ENCODE results near the gene PLXNA4.

PLXNA4 gene

DNA sequence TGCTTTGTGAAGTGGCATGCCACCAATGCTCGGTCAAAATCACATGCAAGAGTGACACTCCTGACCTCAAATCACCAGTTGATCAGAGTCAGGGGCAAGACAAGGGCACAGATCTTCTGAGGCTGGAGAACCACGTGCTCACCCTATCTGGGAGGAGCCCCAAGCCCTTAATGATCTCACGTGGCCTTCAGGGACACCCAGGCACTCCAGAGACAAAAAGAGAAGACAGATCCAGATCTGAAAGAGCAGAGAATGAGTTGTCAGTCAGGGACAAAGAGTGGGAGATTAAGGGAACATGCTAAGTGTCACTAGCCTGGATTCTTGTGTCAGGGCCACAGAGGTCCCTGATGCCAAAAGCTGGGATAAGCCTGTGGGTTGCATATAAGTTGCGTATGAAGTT, 134.3 kb downstream of the PLXNA4 start:
- no peak for DNase-seq (ENCODE audit: low read depth, low spot score)

DNA sequence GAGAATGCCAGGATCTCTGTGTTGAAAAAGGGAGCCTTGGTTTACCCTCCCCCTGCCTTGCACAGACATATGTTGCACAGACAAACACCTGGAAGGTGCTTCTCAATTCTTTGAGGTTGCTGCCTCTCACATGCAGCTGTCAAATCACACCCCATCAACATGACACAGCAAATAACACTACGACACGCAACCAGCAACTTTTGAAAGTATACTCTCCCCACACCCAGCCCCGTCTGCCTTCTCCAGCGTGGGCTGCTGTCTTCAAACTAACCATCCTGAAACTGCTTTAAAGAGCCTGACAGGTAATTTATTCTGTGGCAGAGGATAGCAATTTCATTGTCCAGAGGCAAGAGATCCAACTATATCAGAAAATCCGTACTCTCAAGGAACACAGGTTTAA, 136.1 kb downstream of the PLXNA4 start:
- no peak for DNase-seq (ENCODE audit: low read depth, low spot score)

DNA sequence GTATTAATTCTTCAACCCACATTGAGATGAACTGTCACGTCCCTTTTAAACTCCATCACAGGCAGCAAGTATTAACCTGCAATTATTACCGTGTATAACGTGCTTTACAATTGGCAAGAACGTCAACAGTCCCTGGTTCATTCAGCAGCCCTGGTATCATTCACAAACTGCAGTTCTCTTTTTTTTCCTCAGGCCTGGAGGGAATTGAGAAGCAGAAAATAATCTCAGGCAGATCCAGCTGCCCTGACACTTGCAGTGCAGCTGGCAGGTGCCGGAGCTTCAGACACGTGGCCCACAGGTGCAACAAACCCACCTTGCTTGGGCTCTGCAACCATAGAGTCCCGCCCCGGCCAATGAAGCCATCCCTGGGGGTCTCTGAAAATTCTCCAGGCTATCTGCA, 137.3 kb downstream of the PLXNA4 start:
- DNase-seq (ENCODE audit: low read depth, low spot score): no peak

DNA sequence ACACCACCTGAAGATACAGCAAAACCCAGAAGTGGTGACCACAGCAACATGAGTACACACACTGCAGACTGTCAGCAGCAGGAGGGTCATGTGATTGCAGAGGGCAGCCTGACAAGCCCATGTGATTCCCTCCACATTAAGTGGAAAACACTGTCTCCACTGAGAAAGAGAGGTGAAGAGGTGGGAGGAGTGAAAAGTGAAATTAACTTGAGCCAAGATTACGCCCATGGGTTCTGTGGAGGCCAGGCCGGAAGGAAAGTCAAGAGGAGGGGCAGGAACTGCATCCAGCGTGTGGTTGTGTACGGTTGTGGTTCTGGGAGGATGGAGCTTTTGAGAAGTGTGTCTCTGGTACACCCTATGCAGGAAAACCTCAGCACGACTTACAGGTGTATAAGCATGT, 138.5 kb downstream of the PLXNA4 start:
- DNase-seq (ENCODE audit: low read depth, low spot score): no peak

DNA sequence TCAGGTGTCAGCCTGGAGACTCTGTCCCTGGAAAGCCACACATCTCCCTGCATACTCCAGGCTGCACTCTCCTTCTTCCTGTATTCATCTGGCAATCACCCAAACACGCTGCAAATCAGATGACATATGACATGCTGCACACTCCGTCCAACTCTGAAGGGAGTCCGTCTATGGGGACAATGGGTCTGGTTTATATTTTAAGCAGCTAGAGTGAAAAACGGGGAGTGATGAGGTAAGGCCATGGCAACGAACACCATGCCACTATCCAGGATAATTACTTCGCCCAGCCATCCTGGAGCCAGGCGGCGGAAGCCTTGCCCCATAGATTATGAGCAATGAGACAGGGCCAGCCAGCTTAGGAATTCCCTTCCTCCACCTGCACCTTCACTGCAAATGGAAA, 140.1 kb downstream of the PLXNA4 start:
- no peak for DNase-seq (ENCODE audit: low read depth, low spot score)

DNA sequence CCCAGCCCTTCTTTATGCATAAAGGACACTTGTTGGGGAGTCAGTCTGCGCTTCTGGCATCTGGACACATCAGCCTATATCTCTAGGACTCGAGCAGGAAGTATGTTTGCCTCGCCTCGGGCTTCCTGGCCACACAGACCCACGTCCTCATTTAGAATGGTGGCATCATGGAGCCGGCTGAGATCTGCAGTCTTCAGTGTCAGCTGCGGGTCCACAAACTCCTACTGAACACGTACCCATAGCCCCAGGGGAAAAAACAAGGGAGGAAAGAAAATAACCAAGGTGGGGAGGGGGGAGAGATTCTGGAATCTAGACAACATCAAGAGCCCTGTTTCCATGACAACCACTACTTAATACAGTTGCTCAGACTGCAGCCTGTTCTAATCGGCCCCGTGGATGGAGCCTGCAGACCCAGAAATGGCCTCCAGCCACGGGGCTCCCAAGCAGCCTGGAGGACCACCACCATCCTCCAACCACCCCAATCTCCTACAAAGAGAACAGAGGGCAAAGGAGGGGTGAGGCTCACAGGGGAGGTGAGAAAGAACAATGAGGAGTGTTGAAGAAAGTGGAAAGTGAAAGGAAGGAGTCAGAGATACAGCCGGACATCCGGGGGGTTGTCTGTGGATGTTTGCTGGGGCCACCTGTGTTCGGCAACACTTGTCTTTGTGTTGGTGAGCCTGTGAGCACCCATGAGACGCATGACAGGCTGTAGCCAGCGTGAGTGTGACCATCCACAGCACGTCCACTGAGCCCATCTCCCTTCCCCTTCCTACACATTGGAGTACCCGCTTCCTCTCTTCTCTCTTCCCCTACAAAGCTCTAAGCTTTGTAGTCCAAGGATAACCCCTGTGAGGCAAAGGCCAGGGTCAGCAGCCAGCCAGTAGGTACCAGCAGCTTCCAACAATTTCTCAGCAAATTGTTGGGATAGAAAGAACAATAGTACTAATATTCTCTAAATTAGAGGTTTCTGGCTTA, 141.0 kb downstream of the PLXNA4 start:
- no peak for DNase-seq (ENCODE audit: low read depth, low spot score)

DNA sequence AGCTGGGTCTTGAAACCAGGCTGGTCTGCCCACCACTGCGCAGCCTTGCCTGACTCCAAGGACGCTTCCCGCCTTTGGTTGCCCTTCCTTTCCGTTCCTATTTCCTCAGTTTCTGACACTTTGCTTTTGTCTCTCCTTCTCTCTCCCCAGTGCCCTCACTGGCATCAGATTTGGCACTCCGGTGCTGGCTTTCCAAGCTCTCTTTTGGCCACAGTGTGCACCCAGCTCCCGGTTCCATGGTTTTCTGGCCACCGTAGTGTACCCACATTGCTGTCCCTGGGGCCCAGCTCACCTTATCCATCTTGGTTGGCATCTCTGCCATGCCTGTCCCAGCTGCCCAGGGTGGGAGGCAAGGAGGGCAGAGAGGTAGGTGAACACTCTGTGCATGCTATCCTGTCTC, 142.2 kb downstream of the PLXNA4 start:
- no peak for DNase-seq (ENCODE audit: low read depth, low spot score)

DNA sequence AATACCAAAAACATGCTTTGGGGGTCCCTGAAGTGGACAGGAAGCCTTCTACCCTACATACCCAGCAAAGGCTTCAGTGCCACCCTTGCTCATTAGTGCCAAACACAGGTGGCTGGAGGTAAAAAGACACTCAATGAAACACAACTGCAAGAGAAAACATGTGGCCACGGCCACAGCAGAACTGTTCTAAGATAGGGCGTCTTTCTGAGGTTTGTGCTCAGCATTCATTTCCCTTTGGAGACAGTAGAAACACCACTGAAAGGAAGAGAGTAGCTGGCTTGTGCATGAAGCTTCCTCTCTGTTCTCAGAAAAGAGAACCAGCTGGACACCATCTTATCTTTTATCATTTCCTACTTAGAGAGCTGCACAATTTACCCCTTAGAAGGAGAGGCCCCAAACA, 143.0 kb downstream of the PLXNA4 start:
- no peak for DNase-seq (ENCODE audit: low read depth, low spot score)

DNA sequence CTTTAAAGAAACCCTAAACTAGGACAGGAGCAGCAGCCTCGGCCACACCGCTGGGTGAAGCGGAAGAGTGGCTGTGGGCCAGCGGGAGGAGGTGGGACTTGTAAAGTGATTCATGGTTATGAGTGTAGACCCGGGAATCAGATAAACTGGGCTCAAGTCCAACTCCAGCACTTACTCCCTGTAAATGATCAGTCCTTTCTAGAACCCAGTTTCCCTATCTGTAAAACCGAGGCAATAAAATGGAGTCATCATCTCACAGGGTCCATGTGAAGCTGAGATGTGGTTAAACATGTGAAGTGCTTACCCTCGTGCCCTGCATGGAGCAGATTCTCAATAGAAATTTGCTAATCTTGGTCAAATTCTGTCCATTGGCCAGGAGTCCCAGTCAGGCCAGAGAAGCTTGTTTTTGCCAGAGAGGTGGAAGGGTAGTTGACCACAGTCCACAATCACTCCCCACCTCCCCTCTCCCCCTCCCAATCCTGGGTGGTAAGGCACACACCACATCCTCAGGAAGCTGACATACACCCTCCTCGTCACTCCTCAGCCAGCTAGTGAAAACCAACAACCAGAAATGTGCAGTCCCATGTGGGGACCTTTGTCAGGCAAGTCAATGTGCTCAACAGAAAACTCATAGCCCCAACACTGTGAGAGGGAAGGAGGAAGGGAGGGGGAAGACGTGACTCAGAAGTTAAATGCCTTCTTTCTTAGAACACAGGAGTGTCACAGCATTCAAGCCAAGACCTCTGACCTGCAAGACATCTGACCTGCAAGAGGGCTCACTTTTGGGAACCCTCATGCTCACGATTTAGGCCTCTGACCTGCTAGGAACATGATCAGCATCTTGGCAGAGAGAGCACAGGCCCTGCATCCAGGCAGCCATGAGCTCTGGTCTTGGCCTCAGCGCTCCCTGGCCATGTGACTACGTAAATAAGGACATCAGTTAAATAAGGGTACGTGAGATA, 145.1 kb downstream of the PLXNA4 start:
- DNase-seq (ENCODE audit: low read depth, low spot score): no peak

DNA sequence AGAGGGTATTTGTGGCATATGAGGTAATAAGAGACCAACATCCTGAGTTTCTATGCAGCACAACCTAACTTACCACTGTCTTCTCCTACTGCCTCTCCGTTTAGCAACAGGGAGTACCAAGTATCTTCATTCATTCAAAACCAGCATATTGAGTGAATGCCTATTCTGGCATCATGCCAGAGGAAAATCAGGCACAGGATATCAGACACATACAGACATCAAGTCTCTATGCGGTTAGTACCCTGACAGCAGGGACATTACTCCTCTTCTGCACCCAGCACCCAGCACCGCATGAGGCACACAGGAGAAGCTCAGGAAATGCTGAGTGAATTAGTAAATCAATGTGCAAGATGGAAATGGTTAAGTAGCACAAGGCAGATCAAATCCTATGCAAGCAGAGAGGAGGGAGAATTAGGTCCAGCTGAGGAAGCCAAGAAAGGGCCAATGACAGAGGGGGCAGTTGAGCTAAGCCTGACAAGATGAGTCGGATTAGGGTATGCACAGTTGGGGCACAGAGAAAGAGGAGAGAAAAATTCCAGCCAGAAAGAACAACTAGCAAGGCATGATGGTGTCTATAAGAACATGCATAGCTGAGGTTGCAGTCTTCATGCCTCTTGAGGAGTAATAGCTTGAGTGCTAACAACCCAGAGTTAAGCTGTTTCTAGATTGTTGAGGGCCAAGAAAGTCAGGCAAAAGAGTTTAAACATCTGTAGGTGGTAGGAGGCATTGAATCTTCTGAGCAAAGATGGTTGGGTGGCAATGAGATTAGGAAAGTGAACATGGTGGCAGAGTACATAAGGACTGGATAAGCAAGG, 146.0 kb downstream of the PLXNA4 start:
- no peak for DNase-seq (ENCODE audit: low read depth, low spot score)

DNA sequence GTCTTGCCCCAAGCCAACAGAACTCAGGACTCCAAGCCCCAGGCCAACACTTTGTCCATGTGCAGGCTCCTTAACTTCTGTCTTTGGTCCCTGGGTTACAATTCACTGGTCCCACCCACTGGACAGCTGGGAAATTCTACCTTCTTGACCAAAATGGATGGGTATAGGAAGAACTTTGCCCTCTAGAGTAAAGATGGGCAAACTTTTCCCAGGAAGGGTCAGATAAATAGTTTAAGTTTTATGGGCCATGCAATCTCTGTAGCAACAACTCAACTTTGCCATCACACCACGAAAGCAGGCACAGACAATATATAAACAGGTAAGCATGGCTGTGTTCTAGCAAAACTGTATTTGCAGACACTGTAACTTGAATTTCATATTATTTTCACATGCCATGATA, 147.1 kb downstream of the PLXNA4 start:
- DNase-seq (ENCODE audit: low read depth, low spot score): no peak

DNA sequence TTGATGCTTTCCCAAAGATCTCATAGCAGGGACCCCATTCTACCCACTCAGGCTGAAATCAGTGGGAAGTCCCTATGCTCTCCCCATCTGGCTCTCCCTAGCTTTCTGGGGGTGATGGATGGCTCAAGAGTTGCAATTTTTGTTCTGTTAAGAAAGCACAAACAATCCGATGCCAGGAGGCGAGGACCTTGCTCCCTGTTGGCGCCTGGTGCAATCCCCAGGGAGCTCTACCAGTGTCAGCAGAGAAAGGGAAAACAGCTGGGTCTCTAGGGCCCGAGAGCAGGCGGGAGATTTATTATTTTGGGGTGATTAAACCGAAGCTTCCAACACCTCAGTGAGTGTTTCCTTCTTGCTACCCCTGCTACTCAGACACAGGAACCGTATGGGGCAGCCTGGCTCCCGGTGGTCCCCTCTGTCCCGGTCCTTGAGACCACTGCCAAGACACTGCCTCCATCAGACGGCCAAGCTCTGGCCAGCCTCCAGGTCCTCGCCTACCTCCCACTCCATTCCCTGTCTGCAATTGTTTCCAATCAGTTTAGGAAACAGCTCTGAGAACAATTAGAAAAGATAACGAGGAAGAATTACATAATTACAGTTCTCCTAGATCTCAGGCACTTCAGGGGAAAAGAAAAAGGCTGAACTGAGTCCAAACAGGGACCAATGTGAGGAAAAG, 147.9 kb downstream of the PLXNA4 start:
- no peak for DNase-seq (ENCODE audit: low read depth, low spot score)

DNA sequence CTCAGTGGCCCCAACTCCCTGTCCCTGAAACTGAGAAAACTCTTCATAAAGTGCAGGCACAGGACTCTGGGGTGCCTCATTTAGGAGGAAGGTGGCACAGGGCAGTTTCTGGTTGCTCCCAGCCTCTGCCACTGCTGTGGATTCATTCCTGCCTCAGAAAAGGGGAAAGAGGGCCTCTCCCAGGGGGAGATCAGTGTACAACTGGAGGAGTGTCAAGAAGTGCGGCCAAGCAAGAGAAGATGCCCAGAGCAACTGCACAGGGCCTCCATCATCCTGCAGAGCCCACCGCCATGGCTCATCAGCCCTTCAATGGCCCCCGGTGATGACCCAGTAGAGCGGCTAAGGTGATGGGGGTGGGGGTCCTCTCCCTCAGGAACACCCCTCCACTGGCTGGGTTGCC, 150.3 kb downstream of the PLXNA4 start:
- no peak for DNase-seq (ENCODE audit: low read depth, low spot score)

DNA sequence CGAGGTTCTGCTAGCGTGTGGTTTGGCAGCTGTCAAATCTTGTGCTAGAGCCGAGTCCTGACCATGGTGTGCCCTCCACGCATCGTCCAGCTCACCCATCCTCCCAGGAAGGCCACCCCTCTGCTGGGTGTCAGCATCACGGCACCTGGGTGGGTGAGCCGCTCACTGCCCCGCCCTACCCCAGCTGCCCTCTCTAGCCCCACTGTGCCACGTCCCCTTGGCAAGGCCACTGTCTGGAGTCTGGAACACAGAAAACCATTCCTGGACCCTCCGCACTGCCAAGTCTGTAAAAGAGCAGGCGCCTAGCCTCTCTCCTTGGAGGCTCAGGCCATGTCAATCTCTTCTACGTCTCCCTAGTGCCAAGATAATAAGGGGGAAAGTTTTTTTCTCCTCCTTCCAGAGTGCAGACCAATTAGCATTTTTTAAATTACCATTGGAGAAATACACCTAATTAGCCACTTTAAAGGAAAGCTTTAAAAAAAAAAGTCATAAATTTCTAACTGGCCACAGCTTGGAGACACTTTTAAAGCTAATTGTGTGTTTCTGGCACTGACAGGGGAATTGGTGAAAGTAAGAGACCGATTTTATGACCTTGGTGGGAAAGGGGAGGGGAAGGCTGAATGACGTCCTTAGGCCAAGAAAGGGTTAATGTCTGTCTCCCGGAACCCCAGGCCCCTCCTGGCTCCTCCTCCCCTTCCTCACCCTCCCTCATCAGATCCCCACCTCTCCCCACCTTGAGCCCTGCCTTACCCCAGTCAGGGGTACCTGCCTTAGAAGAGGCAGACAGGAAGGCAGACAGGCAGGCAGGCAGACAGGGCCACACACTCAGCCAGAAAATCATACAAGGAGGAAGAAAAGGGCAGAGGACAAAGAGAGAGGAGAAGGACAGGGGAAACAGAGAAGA, 151.2 kb downstream of the PLXNA4 start:
- DNase-seq (ENCODE audit: low read depth, low spot score): no peak

DNA sequence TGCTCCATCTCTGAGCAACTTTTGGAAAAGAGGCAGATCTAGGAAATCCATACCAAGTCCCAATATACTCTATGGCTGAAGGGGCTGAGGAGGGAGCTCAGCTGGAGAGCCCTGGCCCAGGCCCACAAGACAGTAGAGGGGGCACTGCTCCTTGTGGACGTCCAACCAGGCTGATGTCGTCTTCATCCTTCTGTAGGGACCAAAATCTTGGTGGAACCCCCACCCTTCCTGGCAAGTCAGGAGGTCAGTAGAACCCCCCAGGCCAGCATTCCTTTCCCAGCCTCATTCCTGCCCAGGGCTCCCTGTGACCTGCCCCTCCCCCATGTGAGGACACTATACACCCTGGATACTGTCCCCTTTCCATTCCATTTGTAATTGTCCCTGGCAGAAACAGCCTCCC, 152.0 kb downstream of the PLXNA4 start:
- peak; percentile 52 for DNase-seq (ENCODE audit: low read depth, low spot score)

DNA sequence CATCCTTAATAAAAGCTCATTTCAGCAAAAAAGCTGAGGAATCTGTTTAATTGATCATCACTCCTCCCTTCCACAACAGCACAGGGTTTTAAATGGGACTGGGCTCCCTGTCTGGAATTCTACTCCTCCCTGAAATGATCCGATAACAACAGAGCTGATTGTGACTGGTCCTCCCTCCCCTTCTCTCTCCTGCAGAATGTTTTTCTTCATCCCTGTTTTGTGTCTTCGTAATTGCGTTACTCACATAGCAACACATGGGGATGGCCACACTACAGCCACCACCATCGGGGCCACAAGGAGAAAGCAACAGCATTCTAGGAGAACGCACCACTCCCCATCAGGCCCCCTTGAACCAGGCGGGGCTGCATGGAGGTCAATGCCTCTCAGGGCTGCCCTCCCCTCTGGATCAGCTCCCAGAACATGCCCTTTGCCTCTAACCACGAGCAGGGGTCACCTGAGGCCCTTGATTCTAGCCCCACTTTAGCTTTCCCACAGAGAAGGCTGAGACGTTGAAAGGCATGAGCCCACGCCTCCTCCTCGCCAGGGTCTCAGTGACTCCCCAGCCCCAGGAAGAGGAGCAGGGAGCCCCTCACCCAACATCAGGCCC, 152.6 kb downstream of the PLXNA4 start:
- no peak for DNase-seq (ENCODE audit: low read depth, low spot score)

DNA sequence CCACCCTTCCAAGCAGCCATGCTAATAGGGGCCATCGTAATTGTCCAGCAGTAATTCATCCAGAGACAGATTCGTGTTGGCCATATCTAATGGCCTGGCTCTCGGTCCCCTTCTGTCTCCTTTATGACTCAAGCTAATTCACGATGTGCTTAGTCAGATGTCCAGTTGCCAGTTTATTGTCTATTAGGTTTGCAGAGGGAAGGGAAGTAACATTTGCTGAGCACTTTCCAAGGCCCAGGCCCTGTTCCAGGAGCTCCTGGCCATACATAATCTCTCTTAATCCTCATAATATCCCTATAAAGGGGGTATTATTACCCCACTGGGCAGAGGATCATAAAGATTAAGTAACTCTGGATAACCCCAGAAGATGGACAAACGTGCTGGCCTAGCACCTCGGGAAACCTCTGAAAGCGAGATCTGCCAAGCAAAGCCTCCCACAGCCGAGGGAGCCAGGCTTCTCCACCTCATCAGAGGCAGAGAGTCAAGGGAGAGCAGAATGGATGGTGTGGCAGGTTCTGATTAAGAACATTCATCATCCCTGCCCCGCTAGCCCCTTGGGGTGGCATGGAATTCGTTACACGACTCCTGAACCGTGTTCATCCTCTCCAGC, 153.7 kb downstream of the PLXNA4 start:
- no peak for DNase-seq (ENCODE audit: low read depth, low spot score)

DNA sequence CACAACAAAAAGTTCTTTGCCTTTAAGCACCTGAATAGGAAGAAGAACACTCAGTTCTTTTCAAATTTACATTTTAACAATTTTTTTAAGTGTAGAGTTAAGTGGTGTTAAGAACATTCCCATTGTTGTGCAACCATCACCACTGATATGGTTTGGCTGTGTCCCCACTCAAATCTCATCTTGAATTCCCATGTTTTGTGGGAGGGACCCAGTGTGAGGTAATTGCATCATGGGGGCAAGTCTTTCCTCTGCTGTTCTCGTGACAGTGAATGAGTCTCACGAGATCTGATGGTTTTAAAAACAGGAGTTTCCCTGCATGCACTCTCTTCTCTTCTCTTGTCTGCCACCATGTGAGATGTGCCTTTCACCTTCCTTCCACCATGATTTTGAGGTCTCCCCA, 155.7 kb downstream of the PLXNA4 start:
- no peak for DNase-seq (ENCODE audit: low read depth, low spot score)

DNA sequence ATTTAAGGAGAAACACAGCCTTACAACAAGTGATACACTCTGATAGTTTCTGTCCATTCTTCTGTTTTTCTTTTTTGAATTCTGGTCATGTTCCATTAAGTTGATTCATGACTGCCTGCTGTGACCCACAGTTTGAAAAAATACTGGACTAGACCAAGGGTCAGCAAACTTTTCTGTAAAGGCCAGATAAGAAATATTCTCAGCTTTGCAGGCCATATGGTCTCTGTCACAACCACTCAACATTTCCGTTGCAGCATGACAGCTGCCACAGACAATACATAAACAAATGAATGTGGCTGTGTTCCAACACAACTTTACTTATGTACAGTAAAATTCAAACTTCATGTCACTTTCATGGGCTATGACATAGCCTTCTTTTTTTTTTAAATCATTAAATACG, 156.7 kb downstream of the PLXNA4 start:
- DNase-seq (ENCODE audit: low read depth, low spot score): no peak
